A673 (cell line): ENCODE measurements around the gene MED22. TPM values are rescaled to one million over a fixed set of nuclear protein-coding genes. Genes with fewer than 3 reads are reported as not detected.

Experiments used
- BruUV-seq: library from RNA; stranded (reverse); fragments of 400-500 nt; replicated peaks from 2 replicates; lab custom pipeline; 2021; lab: Mats Ljungman, UMichigan
- CTCF ChIA-PET: fragments of 300-600 bp; sonication (Branson Sonifier 250); formaldehyde crosslinking; loops from one replicate; lab custom pipeline; 2022; ENCODE audit warnings: antibody characterized with exemption; lab: Charles Lee
- POLR2A ChIA-PET: fragments of 300-600 bp; sonication (Branson Sonifier 250); formaldehyde crosslinking; loops from one replicate; lab custom pipeline; 2022; ENCODE audit warnings: antibody characterized with exemption; ENCODE audit not compliant: low non-redundant PET; lab: Charles Lee
- DNase-seq: peaks from one replicate; pipeline ENCODE4 v3.0.0-alpha.2; 2015; ENCODE audit warnings: low spot score
- H3K27ac ChIP-seq: fragments of 200-600 bp; sonication (generic); 2 replicates; pipeline ENCODE4 v1.5.1; 2016; ENCODE audit warnings: mixed run types, low read depth, mild to moderate bottlenecking, mixed read lengths, antibody characterized with exemption, low read length; ENCODE audit not compliant: poor library complexity, severe bottlenecking
- H3K27me3 ChIP-seq: fragments of 200-600 bp; sonication (generic); replicated peaks from 2 replicates; pipeline ENCODE4 v1.6.1; 2017; ENCODE audit warnings: mixed run types, low read depth, mild to moderate bottlenecking, mixed read lengths, antibody characterized with exemption, low read length; ENCODE audit not compliant: insufficient read depth, poor library complexity
- H3K36me3 ChIP-seq: fragments of 200-600 bp; sonication (generic); 2 replicates; pipeline ENCODE4 v1.6.1; 2016; ENCODE audit warnings: mixed run types, mild to moderate bottlenecking, mixed read lengths, antibody characterized with exemption, low read length; ENCODE audit not compliant: insufficient read depth, poor library complexity, severe bottlenecking
- H3K4me1 ChIP-seq: fragments of 200-600 bp; sonication (generic); 2 replicates; pipeline ENCODE4 v1.6.1; 2017; ENCODE audit warnings: mixed run types, mild to moderate bottlenecking, mixed read lengths, antibody characterized with exemption, low read length; ENCODE audit not compliant: insufficient read depth, poor library complexity, severe bottlenecking
- H3K4me3 ChIP-seq: fragments of 200-600 bp; sonication (generic); 2 replicates; pipeline ENCODE4 v1.5.1; 2016; ENCODE audit warnings: low read depth, mixed run types, mild to moderate bottlenecking, mixed read lengths, low read length; ENCODE audit not compliant: poor library complexity, severe bottlenecking
- H3K9me3 ChIP-seq: fragments of 200-600 bp; sonication (generic); 2 replicates; pipeline ENCODE4 v1.6.1; 2016; ENCODE audit warnings: mixed run types, low read depth, mild to moderate bottlenecking, mixed read lengths, antibody characterized with exemption, low read length; ENCODE audit not compliant: poor library complexity, severe bottlenecking
- EZH2 ChIP-seq: fragments of 200-600 bp; sonication (generic); IDR thresholded peaks from 2 replicates; pipeline ENCODE4 v1.6.1; 2017; ENCODE audit warnings: borderline replicate concordance, low read depth, mild to moderate bottlenecking, mixed read lengths, antibody characterized with exemption, low read length; ENCODE audit not compliant: poor library complexity, severe bottlenecking
- intact Hi-C: fragments of 100-400 bp; cut with micrococcal nuclease; formaldehyde crosslinking; loops from one replicate; pipeline ENCODE4 v1.10.0; 2022; ENCODE audit not compliant: unreplicated experiment
- total RNA-seq: library from RNA; stranded (reverse); gene quantifications from 2 replicates; pipeline ENCODE4 v1.2.3, GENCODE V29; 2021
- TF ChIP-seq, protein P1 (sequence below): fragments of 300-800, 200-600 bp; sonication (generic); conservative IDR thresholded peaks from 2 replicates; pipeline ENCODE4 v1.5.1; 2017; ENCODE audit warnings: low read depth, mild to moderate bottlenecking, antibody characterized with exemption, low read length, moderate library complexity, mixed read lengths

The MED22 gene
- total RNA-seq, 1 experiment from 2014 or later = 46.2 TPM

DNA sequence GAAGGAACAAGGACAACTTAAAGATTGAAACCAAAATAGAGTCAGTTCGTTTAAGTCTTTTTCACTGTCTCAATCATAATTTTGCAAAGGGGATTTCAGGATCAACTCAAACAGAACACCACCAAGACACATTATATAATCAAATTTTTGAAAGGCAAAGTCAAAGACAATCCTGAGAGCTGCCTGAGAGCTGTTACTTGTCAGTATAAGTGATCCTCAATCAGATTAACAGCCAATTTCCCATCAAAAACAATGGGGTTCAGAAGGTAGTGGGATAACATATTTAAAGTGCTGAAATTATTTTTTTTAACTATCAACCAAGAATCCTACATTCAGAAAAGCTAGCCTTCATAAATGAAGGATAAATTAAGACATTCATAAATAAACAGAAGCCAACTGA is 53.7 kb downstream of the MED22 start:
- POLR2A ChIA-PET = no interaction called here
- Histone ChIP-seq H3K9me3 (peaks cover 32% of the 10 kb centered on the region), H3K27ac (no peak overlapping the region), H3K27me3 (peaks cover 40% of the 10 kb centered on the region), H3K4me3 (no peak overlapping the region), H3K4me1 (no peaks in the 10 kb centered on the region), H3K36me3 (no peaks in the 10 kb centered on the region)
- CTCF ChIA-PET = no interaction called here
- TF ChIP-seq EZH2 = no peak
- TF ChIP-seq, protein P1, sequence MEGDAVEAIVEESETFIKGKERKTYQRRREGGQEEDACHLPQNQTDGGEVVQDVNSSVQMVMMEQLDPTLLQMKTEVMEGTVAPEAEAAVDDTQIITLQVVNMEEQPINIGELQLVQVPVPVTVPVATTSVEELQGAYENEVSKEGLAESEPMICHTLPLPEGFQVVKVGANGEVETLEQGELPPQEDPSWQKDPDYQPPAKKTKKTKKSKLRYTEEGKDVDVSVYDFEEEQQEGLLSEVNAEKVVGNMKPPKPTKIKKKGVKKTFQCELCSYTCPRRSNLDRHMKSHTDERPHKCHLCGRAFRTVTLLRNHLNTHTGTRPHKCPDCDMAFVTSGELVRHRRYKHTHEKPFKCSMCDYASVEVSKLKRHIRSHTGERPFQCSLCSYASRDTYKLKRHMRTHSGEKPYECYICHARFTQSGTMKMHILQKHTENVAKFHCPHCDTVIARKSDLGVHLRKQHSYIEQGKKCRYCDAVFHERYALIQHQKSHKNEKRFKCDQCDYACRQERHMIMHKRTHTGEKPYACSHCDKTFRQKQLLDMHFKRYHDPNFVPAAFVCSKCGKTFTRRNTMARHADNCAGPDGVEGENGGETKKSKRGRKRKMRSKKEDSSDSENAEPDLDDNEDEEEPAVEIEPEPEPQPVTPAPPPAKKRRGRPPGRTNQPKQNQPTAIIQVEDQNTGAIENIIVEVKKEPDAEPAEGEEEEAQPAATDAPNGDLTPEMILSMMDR = no peak
- no peak for DNase-seq
- BruUV-seq = no TSS peak
- intact Hi-C loops = no loop called here

DNA sequence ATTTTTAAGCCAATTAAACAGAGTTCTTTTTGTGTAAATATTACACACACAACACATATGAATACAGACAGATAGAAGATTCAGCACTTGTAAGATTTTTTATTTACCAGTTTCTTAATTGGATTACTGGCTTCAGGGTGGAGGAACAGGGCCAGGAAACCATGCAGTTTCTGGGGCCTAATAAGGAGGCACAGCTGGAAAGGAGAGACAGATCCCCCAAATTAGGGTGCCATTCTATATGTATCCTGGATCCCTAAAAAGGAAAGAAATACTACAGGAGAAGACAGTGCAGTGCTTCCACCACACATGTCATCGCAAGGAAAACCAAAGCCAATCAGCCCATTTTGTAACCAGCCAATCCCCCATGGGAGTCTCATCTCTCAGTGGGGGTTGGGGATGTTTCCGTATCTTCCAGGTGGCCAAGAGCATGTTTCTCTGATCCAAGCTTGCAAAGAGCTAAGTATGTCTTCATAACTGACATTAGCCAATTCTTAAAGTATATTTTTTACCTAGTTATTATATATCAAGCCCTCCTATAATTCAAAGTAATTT is 57.1 kb downstream of the MED22 start:
- intact Hi-C loops = no loop called here
- BruUV-seq = no TSS peak
- Histone ChIP-seq H3K9me3 (peaks cover 32% of the 10 kb centered on the region), H3K27ac (no peak overlapping the region), H3K27me3 (peaks cover 20% of the 10 kb centered on the region), H3K4me3 (no peak overlapping the region), H3K4me1 (no peaks in the 10 kb centered on the region), H3K36me3 (no peaks in the 10 kb centered on the region)
- POLR2A ChIA-PET = no interaction called here
- TF ChIP-seq, protein P1 = no peak
- no peak for TF ChIP-seq EZH2
- DNase-seq = no peak
- CTCF ChIA-PET = no interaction called here

Other genes starting within 250 kb of the MED22 start
- 40.1 and 42.3 TPM in 2 replicates for gene RALGDS, start 226.9 kb downstream of the MED22 start, total RNA-seq
- gene GBGT1, start 184.2 kb downstream of the MED22 start, total RNA-seq = 1.8 and 2.6 TPM in 2 replicates
- not detected in 2 replicates for gene OBP2B, start 138.9 kb downstream of the MED22 start, total RNA-seq
- gene ABO, start 72.9 kb downstream of the MED22 start, total RNA-seq = not detected in 2 replicates
- 34.7 and 36.6 TPM in 2 replicates for gene SURF6, start 11.9 kb downstream of the MED22 start, total RNA-seq
- 1,920 and 1,940 TPM in 2 replicates for gene RPL7A, start 87 bp upstream of the MED22 start, total RNA-seq
- gene SURF1, start 8.4 kb upstream of the MED22 start, total RNA-seq = 41.6 and 53.3 TPM in 2 replicates
- gene SURF2, start 8.4 kb upstream of the MED22 start, total RNA-seq = 35.0 and 42.0 TPM in 2 replicates
- 201 and 214 TPM in 2 replicates for gene SURF4, start 27.9 kb upstream of the MED22 start, total RNA-seq
- gene STKLD1, start 28.2 kb upstream of the MED22 start, total RNA-seq = 0.52 and 1.5 TPM in 2 replicates
- gene REXO4, start 69.9 kb upstream of the MED22 start, total RNA-seq = 32.0 and 35.9 TPM in 2 replicates
- gene ADAMTS13, start 74.2 kb upstream of the MED22 start, total RNA-seq = 1.3 and 3.1 TPM in 2 replicates
- gene CACFD1, start 111.8 kb upstream of the MED22 start, total RNA-seq = 7.8 and 10.6 TPM in 2 replicates
- gene SLC2A6, start 131.0 kb upstream of the MED22 start, total RNA-seq = 1.8 and 2.7 TPM in 2 replicates
- gene MYMK, start 176.8 kb upstream of the MED22 start, total RNA-seq = not detected in 2 replicates
- 0.06 TPM in 1 of 2 replicates, not detected in the other for gene ADAMTSL2, start 186.6 kb upstream of the MED22 start, total RNA-seq